Upper lobe of right lung (tissue), 1 donor: ENCODE measurements around the gene WFS1. TPM values are rescaled to one million over a fixed set of nuclear protein-coding genes. Genes with fewer than 3 reads are reported as not detected.
A peak's percentile ranks its signal among the peaks of the same experiment; 100 is the strongest.

Experiments used
- ATAC-seq: fragments of 200-7000 bp; cut with Tn5 transposase; one replicate; pipeline ENCODE4 v1.9.1; 2020; ENCODE audit warnings: mild to moderate bottlenecking, moderate library complexity
- DNase-seq: peaks from one replicate; pipeline ENCODE4 v3.0.0-alpha.2; 2020
- H3K27ac ChIP-seq: fragments of 200-600 bp; one replicate; pipeline ENCODE4 v1.8.0; 2022
- H3K27me3 ChIP-seq: fragments of 200-600 bp; one replicate; pipeline ENCODE4 v1.8.0; 2022; ENCODE audit warnings: mild to moderate bottlenecking
- H3K36me3 ChIP-seq: fragments of 200-600 bp; one replicate; pipeline ENCODE4 v1.8.0; 2022
- H3K4me1 ChIP-seq: fragments of 200-600 bp; one replicate; pipeline ENCODE4 v1.8.0; 2022
- H3K4me3 ChIP-seq: fragments of 200-600 bp; one replicate; pipeline ENCODE4 v1.8.0; 2022; ENCODE audit warnings: mild to moderate bottlenecking
- H3K9me3 ChIP-seq: fragments of 200-600 bp; one replicate; pipeline ENCODE4 v1.8.0; 2022
- intact Hi-C: fragments of 100-400 bp; cut with DNase I; formaldehyde crosslinking; loops from one replicate; pipeline ENCODE4 v1.11.0; 2022
- total RNA-seq: library from RNA; stranded (reverse); fragmentation: NEBNext Ultra II Directional; extraction: Animal tissue kit (Norgen Biotek cat#: 25700); gene quantifications from one replicate; pipeline ENCODE4 v1.2.1, GENCODE V29; 2021
- TF ChIP-seq, protein P1 (sequence below): fragments of 200-600 bp; IDR thresholded peaks from one replicate; pipeline ENCODE4 v1.8.0; 2022; ENCODE audit warnings: antibody characterized with exemption
- donor health status: DM: no; HTN: yes; CAD: no; lungs with severe emphysema.

WFS1 gene
- total RNA-seq, 1 donor from 2014 or later = 110 TPM

DNA sequence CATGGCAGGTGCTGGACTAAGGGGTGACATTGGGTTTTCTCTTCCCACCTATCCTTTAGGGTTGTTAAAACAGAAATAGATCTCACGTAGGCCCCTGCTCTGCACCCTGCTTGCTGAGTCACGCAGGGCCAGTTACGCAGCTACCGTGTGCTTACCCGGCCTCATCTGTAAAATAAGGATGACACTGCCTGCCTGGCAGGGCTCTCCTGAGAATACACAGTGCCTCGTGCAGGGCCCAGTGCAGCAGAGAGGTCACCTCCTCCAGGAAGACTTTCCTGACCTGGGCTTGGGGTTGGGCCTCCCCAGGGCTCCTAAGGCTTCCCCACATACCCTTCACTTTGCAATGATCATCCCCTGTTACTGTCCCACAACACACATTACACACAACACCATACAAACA is 35.7 kb upstream of the WFS1 start:
- intact Hi-C loops = no loop called here
- no peaks in the 10 kb centered on the region for H3K36me3 ChIP-seq
- TF ChIP-seq, protein P1, sequence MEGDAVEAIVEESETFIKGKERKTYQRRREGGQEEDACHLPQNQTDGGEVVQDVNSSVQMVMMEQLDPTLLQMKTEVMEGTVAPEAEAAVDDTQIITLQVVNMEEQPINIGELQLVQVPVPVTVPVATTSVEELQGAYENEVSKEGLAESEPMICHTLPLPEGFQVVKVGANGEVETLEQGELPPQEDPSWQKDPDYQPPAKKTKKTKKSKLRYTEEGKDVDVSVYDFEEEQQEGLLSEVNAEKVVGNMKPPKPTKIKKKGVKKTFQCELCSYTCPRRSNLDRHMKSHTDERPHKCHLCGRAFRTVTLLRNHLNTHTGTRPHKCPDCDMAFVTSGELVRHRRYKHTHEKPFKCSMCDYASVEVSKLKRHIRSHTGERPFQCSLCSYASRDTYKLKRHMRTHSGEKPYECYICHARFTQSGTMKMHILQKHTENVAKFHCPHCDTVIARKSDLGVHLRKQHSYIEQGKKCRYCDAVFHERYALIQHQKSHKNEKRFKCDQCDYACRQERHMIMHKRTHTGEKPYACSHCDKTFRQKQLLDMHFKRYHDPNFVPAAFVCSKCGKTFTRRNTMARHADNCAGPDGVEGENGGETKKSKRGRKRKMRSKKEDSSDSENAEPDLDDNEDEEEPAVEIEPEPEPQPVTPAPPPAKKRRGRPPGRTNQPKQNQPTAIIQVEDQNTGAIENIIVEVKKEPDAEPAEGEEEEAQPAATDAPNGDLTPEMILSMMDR = no peak
- H3K27me3 ChIP-seq = no peaks in the 10 kb centered on the region
- no peak for DNase-seq
- ATAC-seq = peak; percentile 14
- H3K9me3 ChIP-seq = no peaks in the 10 kb centered on the region
- H3K4me3 ChIP-seq = no peak overlapping the region
- no peaks in the 10 kb centered on the region for H3K4me1 ChIP-seq
- H3K27ac ChIP-seq = no peak overlapping the region

DNA sequence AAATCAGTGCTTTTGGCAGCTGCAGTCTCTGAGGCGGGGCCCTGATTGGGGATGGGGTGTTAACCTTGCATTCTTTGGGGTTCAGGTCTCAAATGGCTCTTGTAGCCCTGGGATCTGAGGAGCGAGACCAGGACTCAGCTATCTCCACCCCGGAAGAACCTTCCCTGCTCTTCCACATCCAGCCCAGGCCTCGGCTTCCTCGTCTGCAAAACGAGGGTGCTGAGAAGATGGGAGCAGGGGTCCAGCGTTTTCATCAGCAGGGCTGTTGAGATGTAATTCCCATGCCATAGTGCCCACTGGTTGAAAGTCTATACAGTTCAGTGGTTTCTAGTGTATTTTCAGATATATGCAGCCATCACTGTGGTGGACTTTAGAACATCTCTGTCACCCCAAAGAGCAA is 34.6 kb upstream of the WFS1 start:
- peaks cover 5% of the 10 kb centered on the region for H3K27me3 ChIP-seq
- no peaks in the 10 kb centered on the region for H3K9me3 ChIP-seq
- DNase-seq = peak; percentile 18
- intact Hi-C loops = no loop called here
- no peaks in the 10 kb centered on the region for H3K4me1 ChIP-seq
- ATAC-seq = no peak
- no peak overlapping the region for H3K27ac ChIP-seq
- TF ChIP-seq, protein P1 = no peak
- H3K36me3 ChIP-seq = no peaks in the 10 kb centered on the region
- no peak overlapping the region for H3K4me3 ChIP-seq

DNA sequence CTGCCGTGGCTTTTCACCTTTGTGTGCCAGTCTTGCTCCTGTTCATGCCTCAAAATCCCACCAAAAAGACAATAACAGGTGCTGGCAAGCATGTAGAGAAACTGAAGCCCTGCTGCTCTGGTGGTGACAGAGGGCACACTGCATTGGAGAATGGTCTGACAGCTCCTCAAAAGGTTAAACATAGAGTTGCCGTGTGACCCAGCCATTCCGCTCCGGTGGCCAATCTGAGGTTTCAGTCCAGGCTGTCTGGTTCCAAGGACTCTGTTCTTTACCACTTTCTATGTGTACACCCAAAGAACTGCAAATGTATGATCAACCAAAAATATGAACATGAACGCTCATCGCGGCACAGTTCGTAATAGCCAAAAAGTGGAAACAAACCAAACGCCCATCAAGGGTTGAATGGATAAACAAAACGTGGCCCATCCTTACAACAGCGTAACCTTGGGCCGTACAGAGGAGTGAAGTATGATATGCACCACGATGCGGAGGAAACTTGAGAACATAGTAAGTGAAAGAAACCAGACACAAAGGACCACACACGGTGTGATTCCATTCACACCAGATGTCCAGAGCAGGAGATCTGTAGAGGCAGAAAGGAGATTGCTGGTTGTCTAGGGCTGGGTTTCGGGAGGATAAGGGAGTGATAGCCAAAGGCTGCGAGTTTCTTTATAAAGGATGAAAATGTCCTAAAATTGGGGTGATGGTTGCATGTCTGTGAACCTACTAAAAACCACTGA is 33.6 kb upstream of the WFS1 start:
- TF ChIP-seq, protein P1 = no peak
- H3K27ac ChIP-seq = no peak overlapping the region
- DNase-seq = peak; percentile 3
- intact Hi-C loops = no loop called here
- H3K4me3 ChIP-seq = no peak overlapping the region
- no peaks in the 10 kb centered on the region for H3K36me3 ChIP-seq
- H3K27me3 ChIP-seq = peaks cover 5% of the 10 kb centered on the region
- H3K9me3 ChIP-seq = no peaks in the 10 kb centered on the region
- no peak for ATAC-seq
- H3K4me1 ChIP-seq = no peaks in the 10 kb centered on the region

DNA sequence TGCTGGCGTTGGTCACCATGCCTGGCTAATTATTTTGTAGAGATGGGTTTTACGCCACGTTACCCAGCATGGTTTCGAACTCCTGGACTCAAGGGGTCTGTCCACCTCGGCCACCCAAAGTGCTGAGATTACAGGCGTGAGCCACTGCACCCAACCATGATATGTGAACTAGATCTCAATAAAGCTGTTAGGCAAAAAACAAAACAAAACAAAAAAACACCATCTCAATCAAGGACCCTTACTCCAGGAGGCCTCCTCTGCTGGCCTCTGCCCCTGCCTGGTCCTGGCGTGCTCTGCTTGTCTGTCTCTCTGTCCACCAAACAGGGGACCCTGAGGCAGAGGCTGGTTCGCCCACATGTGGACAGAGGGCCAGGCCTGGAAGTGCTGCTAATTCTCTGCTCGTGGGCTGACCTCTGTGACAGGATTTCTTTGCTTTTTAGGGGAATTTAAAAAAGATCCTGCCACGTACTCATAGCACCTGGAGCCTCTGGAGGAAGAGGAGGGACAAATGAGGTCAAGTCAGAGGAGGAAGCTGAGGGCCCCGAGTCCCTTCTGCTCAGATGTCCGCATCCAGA is 32.7 kb upstream of the WFS1 start:
- no peak for ATAC-seq
- intact Hi-C loops = no loop called here
- Histone ChIP-seq H3K4me1 (no peaks in the 10 kb centered on the region), H3K27ac (no peak overlapping the region), H3K36me3 (no peaks in the 10 kb centered on the region), H3K27me3 (peaks cover 5% of the 10 kb centered on the region), H3K4me3 (no peak overlapping the region), H3K9me3 (no peaks in the 10 kb centered on the region)
- TF ChIP-seq, protein P1 = no peak
- DNase-seq = peak; percentile 40

DNA sequence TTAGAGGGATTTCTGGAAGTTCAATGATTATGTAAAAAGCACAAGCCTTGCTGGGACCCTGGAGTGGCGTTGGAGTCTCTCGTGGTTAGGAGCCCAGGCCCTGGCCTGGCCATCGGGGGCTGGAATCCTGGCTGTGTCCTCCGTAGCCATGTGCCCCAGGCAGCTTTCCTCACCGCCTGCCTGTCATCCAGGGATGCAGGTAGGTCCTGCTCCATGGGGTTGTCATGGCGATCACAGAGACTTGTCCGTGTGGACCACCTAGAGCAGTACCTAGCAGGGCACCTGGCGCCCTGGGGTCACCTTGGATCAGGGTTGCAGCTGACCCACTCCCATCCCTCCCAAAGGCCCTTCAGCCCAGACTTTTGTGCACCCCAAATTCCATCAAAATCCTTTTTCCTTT is 30.2 kb upstream of the WFS1 start:
- Histone ChIP-seq H3K36me3 (no peaks in the 10 kb centered on the region), H3K27me3 (peaks cover 5% of the 10 kb centered on the region), H3K4me3 (no peak overlapping the region), H3K9me3 (no peaks in the 10 kb centered on the region), H3K27ac (no peak overlapping the region), H3K4me1 (no peaks in the 10 kb centered on the region)
- ATAC-seq (no peak), DNase-seq (peak; percentile 28)
- TF ChIP-seq, protein P1 = no peak
- intact Hi-C loops = no loop called here
